GM21526 (cell line): ENCODE results near the gene CSTPP1.

Experiments used
- ATAC-seq: cut with Tn5 transposase; IDR thresholded peaks from one replicate; pipeline ENCODE4 v1.9.1; 2021; ENCODE audit warnings: moderate library complexity; ENCODE audit not compliant: unreplicated experiment, low FRiP score

CSTPP1 gene

DNA sequence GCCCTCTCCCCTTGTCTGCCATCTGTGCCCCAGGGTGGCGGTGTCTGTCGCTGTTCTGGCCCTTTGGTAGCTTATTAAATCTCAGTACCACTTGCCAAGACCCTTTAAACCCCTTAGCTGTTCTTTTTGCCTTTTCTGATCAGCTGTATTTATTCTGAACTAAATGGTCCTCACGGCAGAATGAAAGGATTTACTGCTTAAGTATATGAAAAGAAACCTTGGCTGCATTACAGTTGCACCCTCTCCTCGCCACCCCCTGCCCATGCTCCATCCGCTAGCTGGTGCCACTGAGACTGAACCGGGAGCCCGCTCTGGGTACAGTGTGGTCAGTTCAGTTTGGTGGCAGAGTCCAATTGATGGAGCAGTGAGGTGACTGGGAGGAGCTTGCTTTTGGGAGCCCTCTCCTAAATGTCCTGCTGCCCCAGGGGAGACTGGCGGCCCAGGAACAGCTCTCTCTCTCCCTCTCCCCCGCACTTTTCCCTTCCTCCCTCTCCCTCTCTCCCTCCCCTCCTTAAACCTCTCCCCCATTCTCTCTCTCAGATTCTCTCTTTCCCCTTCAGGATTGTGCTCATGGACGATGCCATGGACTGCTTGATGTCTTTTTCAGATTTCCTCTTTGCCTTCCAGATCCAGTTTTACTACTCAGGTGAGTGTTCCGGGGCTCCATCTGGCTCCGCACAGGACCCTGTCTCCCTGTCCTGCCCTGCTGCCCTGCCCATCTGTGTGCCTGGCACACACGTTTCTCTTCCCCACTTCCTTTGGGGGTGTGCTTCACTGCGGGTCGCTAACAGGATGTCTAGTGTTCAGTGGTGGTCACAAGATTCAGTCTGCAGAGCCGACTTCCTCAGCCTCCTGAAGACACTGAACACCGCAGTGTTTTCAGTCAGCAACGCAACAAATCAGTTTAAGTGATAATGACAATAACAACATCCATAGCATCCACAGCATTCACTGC, 218.3 kb downstream of the CSTPP1 start:
- ATAC-seq: no peak

DNA sequence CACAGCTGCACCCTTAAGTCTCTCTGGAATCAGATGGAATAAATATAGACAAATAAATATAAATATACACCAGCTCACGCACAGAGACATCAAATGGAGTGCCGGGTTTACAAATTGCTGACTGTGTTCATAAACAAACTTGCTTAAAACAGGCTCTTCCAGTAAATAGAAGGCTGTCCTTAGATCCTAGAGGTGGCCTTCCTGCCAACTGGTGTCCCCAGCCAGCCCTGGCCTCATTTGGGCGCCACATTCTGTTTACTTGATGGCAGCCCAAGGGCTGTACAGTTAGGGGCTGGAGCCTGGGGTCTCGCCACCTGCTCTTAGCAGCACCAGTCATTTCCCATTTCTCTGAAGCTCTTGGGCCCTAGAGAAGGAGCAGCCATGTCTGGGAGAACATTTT, 219.3 kb downstream of the CSTPP1 start:
- ATAC-seq: no peak

DNA sequence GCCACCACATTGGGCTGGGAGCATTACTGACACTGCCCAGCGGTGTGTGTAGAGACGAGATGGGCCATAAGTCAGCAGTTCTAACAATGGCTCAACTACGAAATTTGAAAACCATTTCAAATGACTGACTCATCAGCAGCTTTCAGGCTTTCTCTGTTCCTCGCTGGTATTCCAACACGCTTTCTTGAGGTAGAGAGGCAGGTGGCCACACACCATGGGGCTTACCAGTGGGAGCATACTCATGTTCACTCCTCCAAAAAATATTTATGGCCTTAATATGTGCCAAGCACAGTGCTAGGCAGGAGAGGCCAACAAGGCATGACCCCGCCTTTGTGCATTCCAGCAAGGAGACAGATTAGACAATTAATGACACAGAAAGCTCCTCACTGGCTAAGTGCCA, 219.8 kb downstream of the CSTPP1 start:
- ATAC-seq: no peak

DNA sequence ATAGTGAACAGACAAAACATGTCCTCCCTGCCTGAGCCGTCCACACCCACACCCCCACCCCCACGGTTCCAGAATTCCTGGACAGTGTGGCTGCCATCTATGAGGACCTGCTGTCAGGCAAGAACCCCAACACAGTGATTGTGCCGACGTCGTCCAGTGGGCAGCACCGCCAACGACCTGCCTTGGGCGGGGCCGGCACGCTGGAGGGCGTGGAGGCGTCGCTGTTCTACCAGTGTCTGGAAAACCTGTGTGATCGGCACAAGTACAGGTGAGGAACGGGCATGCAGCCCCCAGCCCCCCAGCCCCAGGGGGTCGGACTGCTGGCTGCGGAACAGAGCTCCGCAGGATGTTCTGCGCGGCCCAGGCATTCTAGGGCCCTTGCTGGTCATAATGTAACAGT, 220.4 kb downstream of the CSTPP1 start:
- ATAC-seq: no peak

DNA sequence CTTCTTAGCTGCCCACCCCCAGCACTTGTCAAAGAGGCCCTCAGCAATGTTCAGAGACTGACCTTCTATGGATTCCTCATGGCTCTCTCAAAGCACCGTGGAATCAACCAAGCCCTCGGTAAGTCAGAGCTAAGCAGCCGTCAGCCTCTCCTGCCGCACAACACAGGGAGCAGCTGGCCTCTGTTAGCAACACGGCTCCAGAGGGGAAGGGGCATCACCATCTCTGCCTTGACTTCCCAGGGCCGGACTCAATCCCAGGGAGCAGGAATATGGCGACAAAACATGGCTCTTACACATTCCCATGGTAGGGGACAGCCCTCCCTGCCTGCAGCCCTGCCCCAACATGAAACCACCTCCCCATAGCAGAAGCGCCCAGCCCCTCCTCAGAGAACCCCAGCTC, 221.2 kb downstream of the CSTPP1 start:
- ATAC-seq: no peak

DNA sequence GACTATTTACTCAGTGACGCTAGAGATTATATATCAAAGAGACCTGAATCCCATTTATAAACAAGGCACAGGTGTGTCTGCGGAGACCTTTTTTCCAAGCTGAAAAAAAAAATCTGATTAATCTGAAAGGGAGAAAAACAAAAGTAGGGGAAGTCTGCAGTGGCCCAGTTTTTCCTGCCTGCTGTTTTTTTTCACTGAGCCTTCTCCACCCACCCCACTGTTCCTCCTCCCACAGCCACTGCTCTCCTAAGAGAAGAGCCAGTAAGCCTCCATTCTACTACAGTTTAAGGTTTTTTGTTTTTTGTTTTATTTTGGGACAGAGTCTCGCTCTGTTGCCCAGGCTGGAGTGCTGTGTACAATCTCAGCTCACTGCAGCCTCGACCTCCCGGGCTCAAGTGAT, 221.7 kb downstream of the CSTPP1 start:
- no peak for ATAC-seq

DNA sequence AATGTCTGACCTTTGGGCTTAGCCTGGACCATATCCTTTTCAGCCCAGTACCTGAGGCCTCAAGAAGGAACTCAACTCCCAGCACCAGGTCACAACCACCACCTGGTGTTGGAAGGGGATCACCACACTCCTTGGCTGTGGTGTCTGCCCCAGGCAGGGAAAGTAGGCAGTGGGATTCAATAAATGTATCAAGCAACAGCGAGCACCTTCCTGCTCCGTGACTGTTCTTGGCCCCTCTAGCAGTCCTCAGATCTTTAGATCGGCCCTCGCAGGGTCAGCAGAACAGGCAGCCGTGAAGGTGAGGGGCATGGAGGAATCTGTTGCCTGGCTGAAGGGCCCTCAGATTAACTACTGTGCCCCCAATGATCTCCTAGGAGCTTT, 224.2 kb downstream of the CSTPP1 start:
- no peak for ATAC-seq

DNA sequence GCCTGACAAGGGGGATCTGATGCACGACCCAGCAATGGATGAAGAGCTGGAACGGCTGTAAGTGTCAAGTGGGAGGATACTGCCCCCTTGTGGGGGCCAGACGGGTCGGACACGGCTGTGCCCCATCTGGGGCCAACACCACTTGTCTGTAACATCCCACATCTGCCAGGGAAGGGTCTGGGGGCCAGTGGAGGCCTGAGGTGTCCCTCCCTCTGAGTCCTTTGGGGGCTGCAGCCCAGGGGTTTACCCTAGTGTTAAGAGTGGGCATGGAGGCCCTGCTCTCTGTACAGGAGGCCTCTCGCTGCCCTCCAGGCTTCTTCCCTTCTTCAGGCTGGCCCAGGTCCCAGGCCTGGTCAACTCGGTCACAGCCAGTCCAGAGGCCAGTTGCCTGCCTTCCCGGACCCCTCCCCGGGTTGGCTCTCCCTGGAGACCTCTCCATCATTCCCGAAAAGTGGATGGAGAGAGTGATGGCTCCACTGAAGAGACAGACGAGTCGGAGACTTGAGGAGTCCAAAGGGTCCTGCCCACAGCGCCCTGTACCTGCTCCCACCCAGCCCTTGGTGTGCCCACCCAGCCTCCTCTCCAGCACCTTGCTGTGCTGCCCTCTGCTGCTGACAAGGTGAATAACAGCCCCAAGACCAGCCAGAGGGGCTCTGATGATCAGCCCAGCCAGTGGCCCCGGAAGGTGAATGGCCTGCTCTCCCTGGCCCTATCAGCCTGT, 224.7 kb downstream of the CSTPP1 start:
- no peak for ATAC-seq

DNA sequence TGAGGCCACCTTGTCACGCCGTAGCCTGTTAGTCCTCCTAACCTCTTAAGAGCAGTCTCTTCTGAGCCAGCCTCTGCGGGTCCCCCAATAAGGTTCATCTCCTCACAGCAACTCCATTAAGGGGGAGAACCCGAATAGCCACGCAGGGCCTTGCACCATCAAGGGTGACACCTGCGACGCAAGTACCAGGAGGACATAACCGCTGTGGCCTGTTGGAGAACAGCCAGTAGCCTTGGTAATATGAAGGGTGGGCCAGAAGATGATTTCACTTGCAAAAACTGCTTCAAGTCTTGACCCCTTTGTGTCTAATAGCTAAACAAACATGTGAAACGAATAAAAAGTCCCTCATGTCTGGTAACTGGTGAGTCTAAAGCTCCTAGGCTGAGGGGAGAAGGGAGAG, 225.3 kb downstream of the CSTPP1 start:
- no peak for ATAC-seq

DNA sequence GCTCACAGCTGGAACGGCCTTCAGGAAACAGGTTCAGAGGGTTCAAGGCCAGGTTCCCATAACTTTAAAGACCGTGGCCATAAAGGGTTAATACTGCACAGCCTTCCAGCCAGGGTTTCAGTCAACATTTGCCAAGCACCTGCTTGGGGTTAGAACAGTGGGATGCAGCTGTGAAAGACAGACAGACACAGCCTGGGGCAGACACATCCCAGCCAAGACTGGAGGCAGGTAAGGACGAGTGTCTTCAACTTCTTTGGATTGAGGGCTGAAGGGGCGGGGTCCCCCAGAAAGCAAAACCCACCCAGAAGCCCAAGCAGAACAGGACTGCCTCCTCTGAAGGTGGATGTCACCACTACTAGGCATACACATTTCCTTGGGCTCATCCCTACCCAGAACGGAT, 225.9 kb downstream of the CSTPP1 start:
- no peak for ATAC-seq

DNA sequence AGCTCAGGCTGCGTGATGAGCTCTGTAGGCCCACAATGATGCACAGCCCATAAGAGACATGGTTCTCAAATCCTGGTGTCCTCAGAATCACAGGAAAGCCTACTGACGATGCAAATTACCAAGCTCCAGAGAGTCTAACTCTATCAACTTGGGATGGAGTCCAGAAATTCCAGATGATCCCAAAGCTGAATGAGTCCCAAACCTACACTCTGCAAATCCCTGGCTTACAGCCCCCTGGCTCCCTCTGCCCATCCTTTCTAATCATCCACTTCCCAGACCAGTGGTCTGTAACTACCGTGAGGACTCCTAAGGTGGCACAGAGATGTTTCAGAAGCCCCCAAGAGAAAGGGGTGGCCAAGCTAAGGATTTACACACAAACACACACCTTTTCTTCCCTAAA, 226.6 kb downstream of the CSTPP1 start:
- ATAC-seq: no peak

DNA sequence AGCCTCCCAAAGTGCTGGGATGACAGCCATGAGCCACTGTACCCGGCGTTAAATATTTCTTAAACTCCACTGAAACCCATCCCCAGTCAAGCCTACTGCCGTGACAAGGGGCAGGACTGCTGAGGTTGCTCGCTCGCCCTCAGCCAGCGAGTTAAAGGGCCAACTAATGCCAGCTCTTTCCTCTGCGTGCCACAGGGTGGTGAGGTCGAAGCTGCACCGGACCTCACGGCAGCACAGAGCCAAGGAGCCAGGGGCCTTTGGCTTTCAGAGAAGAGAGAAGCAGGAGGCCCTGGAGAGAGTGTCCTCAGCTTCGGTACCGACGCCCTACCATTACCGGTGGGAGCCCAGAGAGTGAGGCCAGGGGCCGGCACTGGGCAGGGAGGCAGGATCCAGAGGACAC, 227.3 kb downstream of the CSTPP1 start:
- ATAC-seq: no peak

DNA sequence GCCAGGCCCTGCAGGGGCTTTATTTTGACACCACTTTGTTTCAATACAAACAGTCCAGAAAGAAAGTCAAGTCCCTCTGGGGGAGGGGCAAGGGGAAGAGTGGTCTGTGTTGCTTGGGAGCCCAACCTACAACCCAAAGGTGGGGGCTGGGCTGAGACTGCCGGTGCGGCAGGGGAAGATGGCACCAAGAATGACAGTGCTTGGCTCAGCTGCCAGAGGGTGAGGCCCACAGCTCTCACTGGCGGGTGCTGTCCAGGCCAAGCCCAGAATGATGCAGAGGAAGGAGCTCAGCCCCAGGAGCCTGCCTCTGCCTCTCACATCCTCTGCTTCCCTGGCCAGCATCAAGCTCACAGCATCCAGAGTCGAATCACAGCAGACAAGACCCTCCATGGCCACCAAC, 227.8 kb downstream of the CSTPP1 start:
- ATAC-seq: no peak

DNA sequence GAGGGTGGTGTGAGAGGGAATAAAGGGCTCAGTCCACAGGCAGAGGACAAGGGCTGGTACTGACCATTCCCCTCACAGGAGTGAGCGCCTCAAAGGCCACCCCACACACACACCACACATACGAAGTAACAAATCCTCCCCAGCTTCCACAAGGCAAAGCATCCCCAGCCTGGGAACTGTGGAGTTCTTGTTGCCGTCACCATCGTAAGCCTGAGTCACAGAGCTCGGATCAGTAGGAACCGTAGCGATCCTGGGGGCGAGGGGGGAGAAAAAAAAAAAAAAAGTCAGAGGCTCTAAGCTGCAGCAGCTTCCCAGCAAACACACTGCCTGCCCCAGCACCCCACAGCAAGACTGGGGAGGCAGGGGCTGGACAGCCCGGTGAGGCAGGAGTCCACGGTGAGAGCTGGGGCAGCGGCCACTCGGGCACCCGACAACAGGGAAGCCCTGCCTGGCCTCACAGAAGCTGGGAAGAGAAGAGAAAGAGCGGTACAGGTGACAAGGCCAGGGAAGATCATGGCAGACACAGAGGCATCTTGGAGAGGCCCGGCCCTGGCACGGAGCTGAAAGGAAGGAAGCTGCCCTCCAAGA, 228.8 kb downstream of the CSTPP1 start:
- no peak for ATAC-seq

DNA sequence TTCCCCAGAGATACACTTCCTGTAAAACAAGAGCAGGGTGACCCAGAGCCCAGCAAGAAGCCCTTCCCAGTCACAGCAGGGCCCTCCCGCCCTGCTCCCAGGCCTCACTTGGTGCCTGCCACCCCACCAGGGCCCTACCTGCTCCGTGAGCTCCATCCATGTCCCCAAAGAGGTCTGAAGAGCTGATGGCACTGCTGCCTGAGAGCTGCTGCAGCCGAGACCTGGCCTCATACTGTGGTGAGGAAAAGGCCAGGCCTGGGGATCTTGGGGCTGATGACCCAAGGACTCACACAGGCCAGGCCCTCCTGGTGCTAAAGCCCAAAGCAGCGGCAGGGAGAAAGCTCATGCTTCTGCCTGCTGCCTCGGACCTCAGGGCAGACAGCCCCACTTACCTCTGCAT, 229.8 kb downstream of the CSTPP1 start:
- no peak for ATAC-seq

DNA sequence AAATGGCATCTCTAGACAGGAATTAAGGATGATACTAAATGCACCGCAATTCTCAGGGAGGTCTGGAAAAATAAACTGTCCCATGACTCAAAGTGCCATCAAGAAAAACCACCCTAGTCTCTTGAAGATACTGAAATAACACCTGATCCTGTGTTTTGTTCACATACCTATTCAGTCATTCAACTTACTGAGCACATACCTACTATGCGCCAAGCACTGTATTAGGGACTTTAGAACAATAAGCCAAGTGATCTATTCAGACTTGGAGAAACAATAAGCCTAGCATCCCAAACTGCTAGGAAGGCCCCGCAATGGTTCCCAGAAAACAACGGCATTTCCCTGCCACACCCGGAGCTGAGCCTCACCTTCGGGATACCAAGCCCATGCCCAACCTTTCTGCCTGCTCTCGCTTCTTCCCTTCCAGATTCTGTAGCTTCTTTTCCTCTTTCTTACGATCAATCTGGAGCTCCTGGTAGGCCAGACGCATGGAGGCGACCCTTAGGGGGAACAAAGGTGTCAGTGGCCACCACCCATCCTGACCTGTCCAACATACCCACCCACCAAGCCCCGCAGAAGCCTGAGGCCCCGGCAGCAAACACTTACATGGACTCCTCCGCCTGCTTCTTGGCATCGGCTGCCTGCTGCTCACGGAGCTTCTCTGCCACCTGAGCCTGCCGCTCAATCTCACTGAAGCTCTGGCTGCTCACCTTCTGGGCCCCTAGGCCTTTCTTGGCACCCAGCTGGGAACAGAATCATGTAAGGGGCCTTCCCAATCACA, 234.7 kb downstream of the CSTPP1 start:
- no peak for ATAC-seq

DNA sequence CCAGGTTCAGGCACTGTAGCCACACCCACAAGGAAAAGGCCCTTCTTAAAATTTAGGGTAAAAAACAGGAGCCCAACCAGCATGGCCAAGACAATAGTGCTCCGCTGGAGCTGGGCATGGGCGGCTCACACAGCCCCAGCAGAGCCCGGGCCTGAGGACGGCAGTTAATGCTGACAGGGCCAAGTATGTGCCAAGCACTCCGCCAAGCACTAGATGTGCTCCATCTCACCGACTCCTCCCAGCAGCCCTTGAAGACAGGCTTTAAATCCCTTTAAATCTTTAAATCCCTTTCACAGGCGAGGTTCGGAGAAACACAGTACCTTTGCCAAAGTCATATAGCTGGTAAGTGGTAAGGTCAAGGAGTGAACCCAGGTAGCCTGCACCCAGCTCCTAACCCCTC, 235.3 kb downstream of the CSTPP1 start:
- no peak for ATAC-seq

DNA sequence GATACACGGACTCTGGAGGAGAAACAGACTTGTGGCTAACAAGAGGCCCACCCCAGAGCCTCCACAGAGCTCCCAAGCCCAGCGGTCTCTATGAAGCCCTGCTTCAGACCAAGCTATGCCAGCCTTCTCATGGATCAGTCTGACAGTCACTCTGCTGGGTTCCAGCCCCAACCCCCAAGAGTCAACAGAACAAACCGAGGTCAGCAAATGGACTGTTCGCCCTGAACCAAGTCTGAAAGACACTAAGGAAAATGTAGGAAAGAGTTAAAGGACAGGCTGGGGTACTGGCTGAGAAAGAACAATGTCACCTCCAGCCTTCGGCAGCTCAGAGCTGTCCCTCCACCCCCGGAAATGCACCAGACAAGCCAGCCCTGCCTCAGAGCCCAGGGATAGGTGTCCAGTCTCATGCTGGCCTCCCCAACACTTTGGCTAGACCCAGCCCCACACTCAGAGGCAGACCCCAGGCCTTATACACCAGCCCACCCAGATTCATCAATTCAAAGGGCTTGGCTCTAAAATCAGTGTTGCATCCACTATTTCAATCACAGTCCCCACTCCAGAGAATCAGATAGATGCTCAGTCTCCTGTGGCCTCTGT, 236.3 kb downstream of the CSTPP1 start:
- ATAC-seq: no peak

DNA sequence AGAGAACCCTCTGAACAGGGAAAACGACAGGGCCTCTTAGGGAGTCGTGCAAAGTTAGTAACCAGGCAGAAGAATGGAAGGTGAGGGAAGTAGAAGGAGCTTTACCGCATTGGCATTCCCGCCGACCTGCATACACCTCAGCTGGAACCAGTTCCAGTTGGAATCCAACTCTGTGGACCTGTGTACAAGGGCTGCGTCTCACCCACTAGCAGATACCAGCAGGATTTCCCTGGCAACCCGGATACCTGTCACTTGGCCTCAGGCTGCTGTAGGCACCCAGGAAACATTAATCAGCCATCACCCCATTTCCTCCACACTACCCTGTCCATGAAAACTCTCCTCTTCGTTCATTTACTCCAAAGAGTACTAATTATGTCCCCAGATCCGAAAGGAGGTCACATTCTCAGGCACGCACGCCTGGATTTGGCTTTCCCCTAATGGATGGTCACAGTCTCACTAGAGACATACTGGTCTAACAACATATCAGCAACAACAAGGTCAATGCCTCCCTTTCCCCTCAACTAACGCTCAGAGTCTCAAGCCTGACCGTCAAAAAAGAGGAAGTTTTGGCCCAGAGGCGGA, 239.3 kb downstream of the CSTPP1 start:
- ATAC-seq: peak; percentile 11
